GM10248 (cell line): Measurements from ENCODE around the gene LCMT1.

Experiments used
- CTCF ChIA-PET: fragments of 300-600 bp; sonication (Branson Sonifier 250); formaldehyde crosslinking; extraction: SDS; loops from one replicate; lab custom pipeline; 2021; ENCODE audit warnings: antibody characterized with exemption; lab: Yijun Ruan, JAX
- POLR2A ChIA-PET: fragments of 350-650 bp; sonication (Branson Sonifier 250); formaldehyde crosslinking; extraction: SDS; loops from one replicate; lab custom pipeline; 2020; ENCODE audit warnings: antibody characterized with exemption; lab: Yijun Ruan, JAX
- DNase-seq: peaks from one replicate; pipeline ENCODE4 v3.0.0; 2012; ENCODE audit errors: extremely low spot score
- CTCF ChIP-seq: IDR thresholded peaks from 2 replicates; pipeline ENCODE4 v1.5.1; 2012; ENCODE audit warnings: mild to moderate bottlenecking, low read depth; ENCODE audit errors: extremely low read depth, missing control alignments, control extremely low read depth

Gene LCMT1

DNA sequence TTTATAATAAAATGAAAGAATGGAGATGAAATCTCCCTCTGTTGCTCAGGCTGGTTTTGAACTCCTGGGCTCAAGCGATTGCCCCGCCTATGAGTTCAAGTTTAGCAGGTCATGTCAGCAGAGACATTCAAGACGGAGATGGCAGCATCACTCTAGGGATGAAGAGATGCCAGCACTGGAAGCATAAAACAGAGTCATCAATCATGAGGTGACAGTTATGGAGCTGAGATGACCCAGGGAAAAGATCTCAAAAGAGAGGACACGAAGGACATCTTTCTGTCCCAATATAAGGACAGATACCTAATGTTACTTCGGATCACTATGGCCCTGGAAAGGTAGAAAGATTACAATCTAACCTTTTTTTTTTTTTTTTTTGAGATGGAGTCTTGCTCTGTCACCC is 11.0 kb upstream of the LCMT1 start:
- ChIA-PET POLR2A (no interaction called here), CTCF (no interaction called here)

GRCh38 chr16:25106567-25107465 is 4.7 kb upstream of the LCMT1 start:
- peak; percentile 91 for DNase-seq
- ChIA-PET POLR2A (interaction anchor here (0.5 to 0.6 kb wide), 2 partner anchors 69 to 217 kb away, joined by 3 read pairs; no protein-coding TSS in a partner anchor), CTCF (interaction anchor here (0.8 to 5.4 kb wide), 11 partner anchors 9 to 155 kb away, joined by 3 to 19 read pairs (median 7); no protein-coding TSS in a partner anchor)
- TF ChIP-seq CTCF, result peak; percentile 75

More for the DNA sequence above, 11.0 kb upstream of the LCMT1 start:
- no peak for DNase-seq
- no peak for TF ChIP-seq CTCF

DNA sequence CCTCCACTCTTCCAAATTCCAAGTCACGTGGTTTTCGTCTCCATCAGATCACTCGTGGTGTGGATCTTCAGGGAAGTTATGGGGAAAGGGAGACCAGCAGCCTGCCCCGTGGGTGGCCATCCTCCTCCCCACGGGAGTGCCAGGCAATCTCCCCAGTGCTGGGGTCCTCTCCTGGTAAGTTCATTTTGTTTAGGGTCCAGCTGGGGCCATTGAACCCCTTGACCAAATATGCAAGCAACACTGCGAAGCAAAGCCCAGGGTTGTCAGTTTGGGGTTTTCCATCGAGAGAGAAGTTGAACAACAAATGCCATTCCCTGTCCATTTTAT is 4.1 kb upstream of the LCMT1 start:
- no peak for TF ChIP-seq CTCF
- DNase-seq, result no peak
- CTCF ChIA-PET, result interaction anchor here (1.1 to 5.4 kb wide), 9 partner anchors 9 to 156 kb away, joined by 3 to 19 read pairs (median 7); no protein-coding TSS in a partner anchor
- POLR2A ChIA-PET, result interaction anchor here (0.5 kb wide), 1 partner anchor 70 kb away, joined by 3 read pairs; no protein-coding TSS in a partner anchor

GRCh38 chr16:25108054-25108453 is 3.5 kb upstream of the LCMT1 start:
- peak; percentile 36 for DNase-seq
- POLR2A ChIA-PET, result interaction anchor here (0.6 kb wide), 2 partner anchors 108 to 583 kb away, joined by 3 read pairs; no protein-coding TSS in a partner anchor
- TF ChIP-seq CTCF, result peak; percentile 39
- CTCF ChIA-PET, result interaction anchor here (0.9 to 5.4 kb wide), 7 partner anchors 8 to 591 kb away, joined by 3 to 19 read pairs (median 7); no protein-coding TSS in a partner anchor

- no peak for DNase-seq
- no peak for TF ChIP-seq CTCF
- ChIA-PET CTCF (interaction anchor here (1.0 to 5.4 kb wide), 8 partner anchors 16 to 115 kb away, joined by 3 to 19 read pairs (median 4); no protein-coding TSS in a partner anchor), POLR2A (interaction anchor here (0.6 kb wide), 1 partner anchor 26 kb away, joined by 3 read pairs; no protein-coding TSS in a partner anchor)
These were observed 1.9 kb upstream of the LCMT1 start for GRCh38 chr16:25109643-25110042.

GRCh38 chr16:25110387-25110947 is 1.1 kb upstream of the LCMT1 start:
- POLR2A ChIA-PET, result no interaction called here
- CTCF ChIA-PET, result interaction anchor here (0.8 to 5.4 kb wide), 6 partner anchors 16 to 114 kb away, joined by 3 to 19 read pairs (median 6); no protein-coding TSS in a partner anchor
- no peak for DNase-seq
- TF ChIP-seq CTCF, result no peak
